ENCODE measurements around the gene MICB.
"Not testable (repeated sequence)": the region's sequence is repeated elsewhere in the genome, so short reads cannot be mapped to it uniquely, and the experiment has no call there.

The MICB gene

DNA sequence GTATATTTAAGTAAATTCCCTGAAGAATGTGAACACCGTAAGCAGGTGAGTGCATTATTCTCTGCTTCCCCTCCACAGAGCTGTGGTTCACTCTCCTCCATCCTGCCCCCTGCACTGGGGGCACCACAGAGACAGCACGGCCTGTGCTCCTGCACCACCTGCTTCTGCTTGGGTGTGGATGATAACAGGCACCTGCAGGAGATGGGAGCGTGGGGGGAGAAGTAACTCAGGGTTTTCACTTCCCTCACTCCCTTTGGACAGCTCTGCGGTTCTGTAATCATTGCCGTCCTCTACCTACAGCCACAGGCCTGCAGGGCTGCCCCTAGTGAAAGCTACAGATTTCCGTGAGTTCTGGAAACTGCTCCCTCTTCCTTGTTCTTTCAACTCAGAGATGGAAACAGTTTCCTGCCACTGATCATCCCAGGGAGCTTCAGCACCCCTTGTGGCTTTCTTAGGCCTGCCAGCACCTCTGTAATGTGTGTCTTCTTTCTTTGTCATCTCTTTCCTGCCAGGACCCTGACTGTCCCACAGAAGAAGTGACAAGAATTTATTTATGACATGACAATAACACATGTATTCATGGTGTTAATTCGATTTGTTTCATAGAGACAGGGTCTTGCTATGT is 21.3 kb upstream of the MICB start:
- no peak for DNase-seq

DNA sequence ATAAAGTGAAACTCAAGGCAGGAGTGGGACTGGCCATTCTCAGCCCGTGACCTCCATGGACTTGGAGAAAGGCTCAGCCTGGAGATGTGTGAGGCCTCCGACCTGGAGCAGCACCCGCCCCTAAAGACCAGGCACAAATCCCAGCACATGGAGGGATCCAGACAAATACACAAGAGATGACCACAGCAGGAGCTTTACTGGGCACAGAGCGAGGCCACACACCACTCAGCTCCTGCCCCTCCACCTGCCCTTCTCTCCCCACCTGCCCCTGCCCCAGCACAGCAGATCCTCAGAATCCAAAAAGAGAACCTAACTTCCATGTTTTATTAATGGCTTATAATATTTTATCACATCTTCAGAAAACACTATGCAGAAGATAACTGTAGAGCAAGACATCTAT is 20.4 kb upstream of the MICB start:
- no peak for DNase-seq

DNA sequence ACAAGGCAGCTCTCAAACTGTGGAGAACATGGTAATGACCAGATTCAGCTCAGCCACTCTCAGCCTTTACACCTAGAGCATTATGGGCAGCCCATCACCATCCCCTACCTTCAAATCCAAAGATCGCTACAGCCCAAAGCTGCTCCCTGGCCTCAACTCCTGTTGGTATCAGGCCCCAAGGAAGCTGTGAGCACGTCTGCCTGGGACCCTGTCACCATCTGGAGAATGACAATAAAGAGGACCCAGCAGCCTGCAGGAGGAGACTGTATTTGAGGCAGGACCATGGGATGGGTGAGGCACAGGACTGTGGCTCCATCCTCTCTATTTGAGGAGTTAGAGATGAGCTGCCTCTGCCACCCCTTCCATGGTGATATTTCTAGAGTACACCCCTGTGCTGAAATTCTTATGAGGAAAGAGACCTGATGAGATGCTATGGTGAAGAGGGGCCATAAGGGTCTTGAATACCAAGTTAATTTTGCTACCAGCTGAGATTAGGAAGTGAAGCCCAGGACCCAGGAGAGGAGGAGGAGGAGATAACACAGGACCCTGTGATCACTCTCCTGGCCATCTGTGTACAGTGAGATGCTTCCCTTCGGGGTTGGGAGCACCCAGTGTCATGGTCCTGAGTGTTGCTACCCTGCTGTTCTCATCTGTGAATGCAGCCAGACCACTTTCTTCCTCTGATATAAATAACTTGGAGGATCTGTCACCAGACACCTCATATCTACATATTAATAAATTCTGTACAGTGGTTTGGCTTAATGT is 19.6 kb upstream of the MICB start:
- no peak for DNase-seq

GRCh38 chr6:31479151-31479932 is 18.6 kb upstream of the MICB start:
- DNase-seq = no peak

- DNase-seq = no peak
Measured at GRCh38 chr6:31479933-31480535, 17.9 kb upstream of the MICB start.

DNA sequence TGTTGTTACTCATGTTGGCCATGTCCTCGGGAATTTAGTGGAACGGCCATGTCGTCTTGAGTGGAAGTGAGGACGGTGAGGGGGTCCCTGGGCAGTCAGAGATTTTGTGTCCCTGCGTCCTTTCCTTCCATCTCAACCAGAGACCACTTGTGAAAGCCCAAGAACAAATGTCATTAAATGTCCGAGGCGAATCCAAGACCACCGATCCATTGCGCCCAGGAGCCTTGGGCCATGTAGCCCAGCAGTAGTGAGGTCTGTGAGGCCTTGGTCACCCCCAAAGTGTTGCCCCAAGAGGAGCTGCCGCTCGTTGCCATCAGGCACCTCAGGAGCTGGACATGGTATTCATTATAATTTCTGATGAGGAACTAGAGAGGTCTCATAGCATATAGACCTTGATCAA is 17.4 kb upstream of the MICB start:
- DNase-seq = no peak

- DNase-seq = no peak
Measured at GRCh38 chr6:31483392-31483791, 14.6 kb upstream of the MICB start.

DNA sequence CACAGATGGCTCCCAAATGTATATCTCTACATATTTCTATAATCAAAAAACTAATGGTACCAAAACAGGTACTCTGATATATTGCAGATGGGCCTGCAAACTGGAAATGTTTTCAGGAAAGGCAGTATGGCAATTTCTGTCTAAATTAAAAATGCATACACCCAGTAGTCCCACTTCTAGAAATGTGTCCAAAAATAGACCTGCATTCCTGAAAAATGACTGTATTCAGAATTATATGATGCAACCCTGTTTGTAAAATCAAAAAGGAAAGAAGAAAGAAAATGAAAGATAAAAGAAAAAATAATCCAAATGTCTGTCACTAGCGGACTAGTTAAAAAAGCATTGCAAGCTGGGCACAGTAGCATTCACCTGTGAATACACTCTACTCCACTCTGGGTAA is 12.9 kb upstream of the MICB start:
- no peak for DNase-seq

DNA sequence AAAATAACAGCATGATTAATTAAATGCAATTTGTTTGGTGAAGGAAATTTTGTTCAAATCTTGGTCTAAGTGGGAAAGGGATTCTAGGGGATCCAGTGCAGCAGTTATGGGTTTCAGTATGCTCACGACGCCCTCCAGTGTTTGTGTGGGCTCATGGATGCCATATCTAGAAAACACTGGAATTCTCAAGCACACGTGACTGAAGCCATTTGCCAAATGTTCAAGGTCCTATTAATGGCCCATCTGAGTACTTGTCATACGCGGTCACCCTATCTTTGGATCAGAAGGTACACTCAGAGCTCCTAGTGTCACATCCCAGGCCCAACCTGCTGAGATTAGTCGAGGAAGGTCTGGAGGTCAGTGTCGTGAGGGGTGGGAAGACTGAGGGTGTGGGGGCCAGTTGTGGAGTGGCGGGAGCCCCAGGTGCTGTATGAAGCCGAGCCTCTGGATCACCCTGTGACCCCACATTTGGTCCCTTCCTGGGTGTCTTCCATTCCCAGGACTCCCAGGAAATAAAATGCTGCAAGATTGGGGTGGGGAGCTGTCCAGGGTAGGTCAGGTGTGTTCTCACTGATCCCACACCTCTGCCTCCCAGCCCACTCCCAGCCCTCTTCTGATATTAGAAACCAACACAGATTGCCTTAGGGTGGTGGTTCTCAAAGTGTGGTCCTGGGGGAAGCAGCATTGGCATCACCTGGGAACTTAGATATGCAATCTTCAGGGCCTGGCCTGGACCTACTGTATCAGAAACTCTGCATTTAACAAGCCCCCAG is 11.7 kb upstream of the MICB start:
- not testable (repeated sequence) for DNase-seq

DNA sequence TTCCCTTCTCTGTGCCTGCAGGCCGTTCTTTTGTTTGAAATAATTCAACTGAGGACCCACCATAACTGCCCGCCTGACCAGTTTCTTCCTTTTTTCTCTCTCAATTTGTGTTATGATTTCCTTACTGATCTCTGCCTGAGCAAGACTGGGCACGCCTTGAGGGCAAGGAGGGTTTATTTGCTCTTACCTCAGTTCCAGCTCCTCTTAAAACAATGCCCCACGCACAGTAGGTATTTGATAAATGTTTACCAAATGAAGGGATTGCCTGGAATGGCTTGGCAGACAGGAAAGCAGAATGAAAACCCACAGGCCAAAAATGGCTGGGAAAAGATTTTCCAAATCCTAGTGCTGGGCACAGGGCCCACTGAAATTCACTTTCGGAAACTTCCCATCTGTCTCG is 10.3 kb upstream of the MICB start:
- DNase-seq = not testable (repeated sequence)

GRCh38 chr6:31489086-31489485 is 8.9 kb upstream of the MICB start:
- no peak for DNase-seq

DNA sequence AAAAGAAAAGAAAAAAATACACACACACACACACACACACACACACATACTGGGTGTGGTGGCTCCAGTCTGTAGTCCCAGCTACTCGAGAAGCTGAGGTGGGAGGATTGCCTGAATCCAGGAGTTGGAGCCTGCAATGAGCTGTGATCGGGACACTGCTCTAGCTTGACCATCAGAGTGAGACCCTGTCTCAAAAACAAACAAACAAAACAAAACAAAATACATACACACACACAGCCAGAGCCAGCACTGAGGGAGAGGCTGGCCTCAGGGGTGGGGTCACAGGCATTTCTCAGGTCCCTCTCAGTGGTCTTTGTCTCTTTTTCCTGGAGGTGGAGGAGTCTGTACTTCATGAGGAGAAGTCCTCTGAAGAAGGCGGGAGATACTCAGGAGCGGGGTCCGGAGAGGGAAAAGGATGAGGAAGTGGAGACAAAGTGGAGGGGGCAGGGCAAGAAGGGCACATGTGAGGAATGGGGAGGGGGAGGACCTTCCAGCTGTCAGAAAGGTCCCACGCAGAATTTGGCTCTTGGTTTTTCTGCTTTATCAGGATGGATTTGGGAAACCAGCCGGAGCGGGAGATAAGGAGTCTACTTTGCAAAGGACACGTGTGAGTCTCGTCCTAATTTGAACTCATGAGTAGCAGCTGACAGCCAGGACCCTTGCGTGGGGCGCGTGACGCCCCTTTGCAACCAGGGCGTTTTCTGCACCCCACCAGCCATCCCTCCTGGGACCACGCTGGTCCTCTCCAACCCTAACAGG is 7.7 kb upstream of the MICB start:
- no peak for DNase-seq

DNA sequence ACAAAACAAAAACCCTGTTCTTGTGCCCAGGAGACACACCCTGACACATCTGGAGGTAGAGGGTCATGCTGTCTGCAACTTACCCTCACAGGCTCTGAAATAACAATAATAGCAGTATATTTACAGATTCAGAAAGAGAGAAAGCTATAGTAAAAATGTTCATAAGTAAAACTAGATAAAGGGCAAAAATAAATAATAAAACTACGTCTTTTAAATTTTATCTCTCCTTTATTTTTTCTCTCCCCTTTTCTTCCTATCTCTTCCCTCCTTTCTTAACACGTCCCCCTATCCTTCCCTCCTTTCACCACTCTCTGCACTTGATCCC is 4.4 kb upstream of the MICB start:
- not testable (repeated sequence) for DNase-seq

- DNase-seq = peak; percentile 94
Measured at GRCh38 chr6:31493875-31494694, 3.9 kb upstream of the MICB start.

GRCh38 chr6:31495580-31495979 is 2.4 kb upstream of the MICB start:
- DNase-seq = peak; percentile 27

DNA sequence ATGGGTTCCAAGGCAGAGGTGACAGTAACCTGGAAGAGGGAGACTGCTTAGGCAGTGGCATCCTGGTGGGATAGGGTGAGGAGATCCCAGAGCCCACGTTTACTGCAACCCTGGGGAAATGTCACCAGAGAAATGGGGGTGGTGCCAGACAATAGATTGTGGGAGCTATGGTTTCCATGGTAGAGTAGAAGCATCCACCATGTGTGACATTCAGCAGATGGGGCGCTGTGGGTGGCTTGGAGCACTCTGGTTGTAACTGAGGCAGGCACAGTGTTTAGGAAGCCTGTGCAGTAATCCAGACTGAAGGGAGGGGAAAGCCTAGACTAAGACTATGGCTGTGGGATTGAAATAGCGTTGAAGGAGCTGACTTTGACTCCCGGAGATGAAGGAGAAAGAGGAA is 1.1 kb upstream of the MICB start:
- DNase-seq = not testable (repeated sequence)

DNA sequence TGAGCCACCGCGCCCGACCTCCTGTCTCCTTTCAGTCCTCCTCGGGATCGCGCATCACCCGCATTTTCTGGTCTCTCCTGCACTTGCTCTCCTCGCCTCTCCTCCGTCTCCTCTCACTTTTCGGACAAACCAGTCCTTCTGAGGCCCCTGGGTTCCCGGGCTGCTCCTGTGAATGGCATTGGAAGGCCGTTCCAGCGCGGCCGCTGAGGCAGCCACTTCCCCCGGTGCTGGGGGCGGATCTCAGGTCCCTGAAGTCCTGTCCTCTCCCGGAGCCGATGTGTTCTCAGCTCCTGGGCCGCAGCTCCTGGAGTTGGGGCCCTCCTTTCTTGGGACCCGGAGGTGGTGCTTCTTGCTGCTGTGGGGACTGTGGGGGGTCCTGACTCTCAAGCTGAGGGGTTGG is 803 bp downstream of the MICB start:
- no peak for DNase-seq

- DNase-seq = not testable (repeated sequence)
Measured at GRCh38 chr6:31499648-31500047, 1.7 kb downstream of the MICB start.

- no peak for DNase-seq
Measured at GRCh38 chr6:31502586-31502985, 4.6 kb downstream of the MICB start.

DNA sequence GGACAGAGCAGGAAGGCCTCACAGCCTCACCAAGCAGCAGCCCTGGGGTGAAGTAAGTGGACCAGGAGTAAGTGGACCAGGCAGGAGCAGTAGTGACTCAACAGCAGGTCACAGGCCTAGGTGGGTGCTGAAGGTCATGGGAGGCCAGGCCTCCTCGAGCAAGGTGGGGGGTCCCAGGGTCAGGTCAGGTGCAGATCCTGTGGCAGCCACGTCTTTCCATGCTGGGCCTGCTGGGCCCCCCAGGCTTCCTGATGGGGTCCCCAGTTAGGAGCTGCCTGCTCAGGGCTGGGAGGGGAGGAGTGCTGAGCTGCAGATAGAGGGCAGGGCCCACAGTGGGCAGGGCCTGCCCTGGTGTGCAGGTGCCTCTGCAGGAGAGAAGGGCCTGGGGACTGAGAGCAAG is 11.1 kb downstream of the MICB start:
- not testable (repeated sequence) for DNase-seq

DNA sequence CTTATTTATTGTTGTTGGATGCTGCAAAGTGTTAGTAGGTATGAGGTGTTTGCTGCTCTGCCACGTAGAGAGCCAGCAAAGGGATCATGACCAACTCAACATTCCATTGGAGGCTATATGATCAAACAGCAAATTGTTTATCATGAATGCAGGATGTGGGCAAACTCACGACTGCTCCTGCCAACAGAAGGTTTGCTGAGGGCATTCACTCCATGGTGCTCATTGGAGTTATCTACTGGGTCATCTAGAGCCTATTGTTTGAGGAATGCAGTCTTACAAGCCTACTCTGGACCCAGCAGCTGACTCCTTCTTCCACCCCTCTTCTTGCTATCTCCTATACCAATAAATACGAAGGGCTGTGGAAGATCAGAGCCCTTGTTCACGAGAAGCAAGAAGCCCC is 12.1 kb downstream of the MICB start:
- DNase-seq = no peak

All from hematopoietic multipotent progenitor cell treated with erythropoietin and hydrocortisone succinate and interleukin-3 and kit ligand, for 4 days (in vitro differentiated cells).